ENCODE data around the gene CCDC88A.
"Not testable (repeated sequence)": the region's sequence is repeated elsewhere in the genome, so short reads cannot be mapped to it uniquely, and the experiment has no call there.

CCDC88A gene

DNA sequence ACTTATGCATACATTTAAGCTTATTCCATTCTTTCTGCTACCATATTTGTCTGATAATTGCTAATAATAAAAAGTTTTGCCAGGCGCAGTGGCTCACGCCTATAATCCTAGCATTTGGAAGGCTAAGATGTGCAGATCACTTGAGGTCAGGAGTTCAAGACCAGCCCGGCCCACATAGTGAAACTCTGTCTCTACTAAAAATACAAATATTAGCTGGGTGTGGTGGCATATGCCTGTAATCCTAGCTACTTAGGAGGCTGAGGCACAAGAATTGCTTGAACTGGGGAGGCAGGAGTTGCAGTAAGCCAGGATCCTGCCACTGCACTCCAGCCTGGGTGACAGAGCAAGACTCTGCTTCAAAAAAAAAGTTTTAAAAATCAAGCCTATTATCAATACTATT, 160.1 kb downstream of the CCDC88A start:
- not testable (repeated sequence) for DNase-seq (ENCODE audit: low read depth, low spot score)

DNA sequence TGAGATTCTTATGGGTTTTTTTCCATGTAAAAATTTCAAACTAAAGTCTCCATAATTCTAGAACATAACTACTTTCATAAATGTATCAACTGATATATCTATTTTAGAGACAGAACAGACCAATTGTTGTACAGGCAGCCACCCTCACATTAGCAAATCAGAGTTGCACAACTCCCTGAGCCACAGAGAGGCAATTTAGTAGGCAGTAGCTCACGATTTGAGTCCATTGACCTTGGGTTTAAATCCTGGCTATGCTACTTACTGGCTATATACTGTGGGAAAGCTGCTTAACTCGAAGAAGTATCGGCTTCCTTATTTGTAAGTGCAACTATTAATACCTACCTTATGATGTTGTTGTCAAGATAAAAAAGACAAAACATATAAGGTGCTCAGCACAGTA, 166.8 kb downstream of the CCDC88A start:
- no peak overlapping the region for H3K27ac ChIP-seq
- no peak for DNase-seq (ENCODE audit: low read depth, low spot score)

More for the DNA sequence above, 160.1 kb downstream of the CCDC88A start:
- H3K27ac ChIP-seq = not testable (repeated sequence)

DNA sequence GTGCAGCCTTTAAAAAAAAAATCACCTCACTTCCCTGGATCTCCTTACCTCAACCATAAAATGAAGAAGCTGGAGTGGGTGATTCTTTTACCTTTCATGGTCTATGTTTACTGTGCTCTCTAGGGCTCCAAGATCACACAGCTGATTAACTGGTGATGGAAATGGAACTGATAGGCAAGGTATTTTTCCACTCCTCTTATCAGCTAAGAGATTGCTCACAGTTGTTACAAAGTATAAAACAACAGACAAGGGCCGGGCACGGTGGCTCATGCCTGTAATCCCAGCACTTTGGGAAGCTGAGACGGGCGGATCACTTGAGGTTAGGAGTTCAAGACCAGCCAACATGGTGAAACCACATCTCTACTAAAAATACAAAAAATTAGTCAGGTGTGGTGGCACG, 172.6 kb downstream of the CCDC88A start:
- no peak overlapping the region for H3K27ac ChIP-seq
- DNase-seq (ENCODE audit: low read depth, low spot score) = no peak

DNA sequence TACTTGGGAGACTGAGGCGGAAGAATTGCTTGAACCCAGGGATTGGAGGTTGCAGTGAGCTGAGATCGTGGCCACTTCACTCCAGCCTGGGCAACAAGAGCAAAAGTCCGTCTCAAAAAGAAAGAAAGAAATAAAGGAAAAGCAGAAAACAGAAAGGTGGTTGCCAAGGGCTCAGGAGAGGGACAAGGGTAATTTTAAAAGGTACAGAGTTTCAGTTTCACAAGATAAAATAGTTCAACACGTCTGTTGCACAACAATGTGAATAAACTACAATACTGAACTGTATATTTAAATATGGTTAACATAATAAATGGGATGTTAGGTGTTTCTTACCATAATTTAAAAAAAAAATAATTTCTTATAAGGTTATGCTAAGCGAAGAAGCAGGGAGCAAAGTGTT, 174.2 kb downstream of the CCDC88A start:
- DNase-seq (ENCODE audit: low read depth, low spot score) = no peak
- no peak overlapping the region for H3K27ac ChIP-seq

DNA sequence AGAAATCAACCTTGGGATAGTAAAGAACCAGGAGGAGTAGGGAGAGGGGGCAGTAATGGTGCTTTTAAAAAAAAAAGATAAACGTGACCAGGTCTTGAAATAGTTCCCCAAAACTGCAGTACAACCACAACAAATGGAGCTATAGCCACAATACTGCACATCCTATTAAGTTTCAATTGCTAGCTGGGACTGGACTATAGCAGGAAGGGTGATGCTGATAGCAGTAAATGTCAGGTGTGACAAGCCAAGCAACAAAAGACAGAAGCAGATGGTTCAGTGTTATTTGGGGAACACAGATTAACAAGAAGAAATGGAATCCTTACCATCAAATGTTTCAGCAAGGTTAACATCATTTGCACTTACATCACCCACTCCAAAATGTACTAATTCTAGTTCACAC, 177.0 kb downstream of the CCDC88A start:
- DNase-seq (ENCODE audit: low read depth, low spot score) = no peak

DNA sequence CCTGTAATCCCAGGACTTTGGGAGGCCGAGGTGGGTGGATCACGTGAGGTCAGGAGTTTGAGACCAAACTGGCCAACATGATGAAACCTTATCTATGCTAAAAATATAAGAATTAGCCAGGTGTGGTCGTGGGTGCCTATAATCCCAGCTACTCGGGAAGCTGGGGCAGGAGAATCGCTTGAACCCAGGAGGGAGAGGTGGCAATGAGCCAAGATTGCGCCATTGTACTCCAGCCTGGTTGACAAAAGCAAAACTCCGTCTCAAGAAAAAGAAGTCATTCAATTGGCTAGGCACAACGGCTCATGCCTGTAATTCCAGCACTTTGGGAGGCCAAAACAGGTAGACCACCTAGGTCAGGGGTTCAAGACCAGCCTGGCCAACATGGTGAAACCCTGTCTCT, 178.1 kb downstream of the CCDC88A start:
- not testable (repeated sequence) for H3K27ac ChIP-seq; DNase-seq (ENCODE audit: low read depth, low spot score)

More for the DNA sequence above, 177.0 kb downstream of the CCDC88A start:
- no peak overlapping the region for H3K27ac ChIP-seq

DNA sequence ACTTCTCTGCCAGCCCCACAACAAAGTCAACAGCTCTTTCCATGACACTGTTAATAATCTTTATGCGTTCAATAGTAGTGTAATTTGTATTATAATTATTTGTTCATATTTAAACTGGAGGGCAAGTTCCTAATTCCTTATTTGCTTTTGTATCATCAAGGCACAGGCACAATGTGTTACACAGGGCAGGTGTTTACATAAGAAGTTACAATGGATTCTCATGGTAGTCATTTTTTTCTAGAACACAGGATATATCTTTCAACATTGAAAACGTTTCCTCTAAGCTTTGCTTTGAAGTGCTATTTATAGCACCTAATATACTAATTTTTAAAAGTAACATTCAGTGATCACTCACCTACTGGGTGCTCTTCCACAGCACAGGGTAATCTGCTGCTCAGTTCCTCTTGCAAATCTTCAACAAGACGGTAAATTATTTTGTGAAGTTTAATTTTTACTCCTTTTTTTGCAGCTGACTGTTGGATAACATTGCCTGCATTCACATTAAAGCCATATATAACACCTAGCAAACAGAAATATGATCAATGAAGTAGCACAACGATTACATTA, 179.9 kb downstream of the CCDC88A start:
- H3K27ac ChIP-seq = no peak overlapping the region
- no peak for DNase-seq (ENCODE audit: low read depth, low spot score)

Measured in epithelial cell of prostate (primary cell).